Progenitor cell of endocrine pancreas (in vitro differentiated cells): ENCODE results near the gene SLC25A22. TPM values are rescaled to one million over a fixed set of nuclear protein-coding genes. Genes with fewer than 3 reads are reported as not detected.

Source experiments
- DNase-seq: peaks from one replicate; pipeline ENCODE4 v3.0.0; 2021; ENCODE audit warnings: low spot score; ENCODE audit not compliant: unreplicated experiment
- H3K27ac Mint-ChIP-seq: 2 replicates; pipeline ENCODE4 v1.8.0; 2021; ENCODE audit warnings: mild to moderate bottlenecking, moderate library complexity, mixed read lengths
- H3K27me3 Mint-ChIP-seq: 2 replicates; pipeline ENCODE4 v1.8.0; 2021; ENCODE audit warnings: mixed read lengths
- H3K36me3 Mint-ChIP-seq: 2 replicates; pipeline ENCODE4 v1.8.0; 2022; ENCODE audit warnings: mixed read lengths; ENCODE audit not compliant: insufficient read depth
- H3K4me1 Mint-ChIP-seq: 2 replicates; pipeline ENCODE4 v1.8.0; 2021; ENCODE audit warnings: low read depth, mixed read lengths
- H3K4me3 Mint-ChIP-seq: 2 replicates; pipeline ENCODE4 v1.8.0; 2021; ENCODE audit warnings: low read depth, mild to moderate bottlenecking, moderate library complexity, mixed read lengths
- H3K9me3 Mint-ChIP-seq: 2 replicates; pipeline ENCODE4 v1.8.0; 2021; ENCODE audit warnings: low read depth, mixed read lengths
- total RNA-seq: library from RNA; stranded (reverse); gene quantifications from 2 replicates; pipeline ENCODE4 v1.2.1, GENCODE V29; 2021
- TF ChIP-seq, protein P1 (sequence below): fragments of 200-600 bp; sonication (generic); IDR thresholded peaks from one replicate; pipeline ENCODE4 v1.5.0; 2021; ENCODE audit warnings: antibody characterized with exemption, mild to moderate bottlenecking; ENCODE audit not compliant: unreplicated experiment

Gene SLC25A22
- total RNA-seq, 1 donor from 2014 or later, result 40.5 TPM

DNA sequence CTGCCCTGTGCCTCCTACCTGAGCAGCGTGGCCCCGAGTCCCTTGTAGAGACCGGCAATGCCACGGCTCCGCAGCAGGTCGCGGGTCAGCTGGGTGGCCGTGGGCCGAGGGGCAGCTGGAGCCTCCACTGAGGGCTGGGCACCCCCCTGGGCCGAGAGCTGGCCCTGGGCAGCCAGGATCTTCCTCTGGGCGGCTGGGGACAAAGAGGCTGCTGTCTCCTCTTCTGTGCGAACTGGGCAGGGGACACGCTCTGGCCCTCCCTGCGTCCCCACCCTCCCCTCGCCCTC, 5.6 kb downstream of the SLC25A22 start:
- DNase-seq, result no peak
- TF ChIP-seq, protein P1, sequence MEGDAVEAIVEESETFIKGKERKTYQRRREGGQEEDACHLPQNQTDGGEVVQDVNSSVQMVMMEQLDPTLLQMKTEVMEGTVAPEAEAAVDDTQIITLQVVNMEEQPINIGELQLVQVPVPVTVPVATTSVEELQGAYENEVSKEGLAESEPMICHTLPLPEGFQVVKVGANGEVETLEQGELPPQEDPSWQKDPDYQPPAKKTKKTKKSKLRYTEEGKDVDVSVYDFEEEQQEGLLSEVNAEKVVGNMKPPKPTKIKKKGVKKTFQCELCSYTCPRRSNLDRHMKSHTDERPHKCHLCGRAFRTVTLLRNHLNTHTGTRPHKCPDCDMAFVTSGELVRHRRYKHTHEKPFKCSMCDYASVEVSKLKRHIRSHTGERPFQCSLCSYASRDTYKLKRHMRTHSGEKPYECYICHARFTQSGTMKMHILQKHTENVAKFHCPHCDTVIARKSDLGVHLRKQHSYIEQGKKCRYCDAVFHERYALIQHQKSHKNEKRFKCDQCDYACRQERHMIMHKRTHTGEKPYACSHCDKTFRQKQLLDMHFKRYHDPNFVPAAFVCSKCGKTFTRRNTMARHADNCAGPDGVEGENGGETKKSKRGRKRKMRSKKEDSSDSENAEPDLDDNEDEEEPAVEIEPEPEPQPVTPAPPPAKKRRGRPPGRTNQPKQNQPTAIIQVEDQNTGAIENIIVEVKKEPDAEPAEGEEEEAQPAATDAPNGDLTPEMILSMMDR, result no peak
- Mint-ChIP-seq H3K9me3 (no peaks in the 10 kb centered on the region), H3K4me1 (peaks cover 7% of the 10 kb centered on the region), H3K36me3 (no peaks in the 10 kb centered on the region), H3K27me3 (no peaks in the 10 kb centered on the region), H3K4me3 (no peak overlapping the region), H3K27ac (no peak overlapping the region)

DNA sequence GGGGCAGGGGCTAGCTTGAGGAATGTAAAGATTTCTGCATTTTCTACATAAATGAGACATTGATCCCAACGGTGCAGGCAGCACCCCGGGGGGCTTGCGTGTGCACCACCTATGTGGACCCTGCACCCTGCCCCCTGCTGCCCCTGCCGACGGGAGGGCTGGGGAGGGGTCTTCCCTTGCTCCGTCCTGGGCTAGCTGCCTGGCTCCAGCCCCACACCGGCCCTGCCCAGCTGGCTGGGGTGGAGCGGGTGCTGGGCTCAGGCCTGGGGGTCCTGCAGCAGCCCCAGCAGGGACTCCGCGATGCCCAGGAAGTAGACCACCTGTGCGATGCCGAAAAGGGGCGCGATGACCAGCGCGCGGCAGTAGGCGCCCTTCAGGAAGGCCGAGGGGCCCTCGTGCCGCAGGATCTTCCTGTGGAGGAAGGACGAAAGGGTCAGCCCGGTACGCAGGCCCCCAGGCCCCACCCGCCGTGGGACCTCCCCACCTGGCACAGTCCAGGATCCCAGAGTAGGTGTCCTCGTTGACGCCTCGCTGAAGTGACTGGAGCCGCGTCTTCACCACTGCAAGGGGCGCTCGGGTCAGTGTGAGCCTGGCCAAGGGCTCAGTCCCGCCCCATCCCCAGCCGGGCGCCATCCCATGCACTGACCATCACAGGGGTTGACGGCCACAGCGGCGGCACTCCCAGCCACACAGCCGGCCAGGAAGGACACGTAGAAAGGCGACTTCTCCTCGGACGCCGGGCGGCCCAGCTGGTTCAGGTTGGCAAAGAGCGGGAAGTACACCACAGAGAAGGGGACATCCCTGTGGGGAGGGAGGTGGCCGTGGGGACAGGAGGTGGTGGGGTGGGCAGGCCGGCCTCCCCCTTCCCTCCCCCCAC, 6.2 kb downstream of the SLC25A22 start:
- H3K4me3 Mint-ChIP-seq, result no peak overlapping the region
- H3K36me3 Mint-ChIP-seq, result no peaks in the 10 kb centered on the region
- TF ChIP-seq, protein P1, result no peak
- no peak for DNase-seq
- no peaks in the 10 kb centered on the region for H3K27me3 Mint-ChIP-seq
- H3K27ac Mint-ChIP-seq, result no peak overlapping the region
- H3K4me1 Mint-ChIP-seq, result peaks cover 5% of the 10 kb centered on the region
- no peaks in the 10 kb centered on the region for H3K9me3 Mint-ChIP-seq

DNA sequence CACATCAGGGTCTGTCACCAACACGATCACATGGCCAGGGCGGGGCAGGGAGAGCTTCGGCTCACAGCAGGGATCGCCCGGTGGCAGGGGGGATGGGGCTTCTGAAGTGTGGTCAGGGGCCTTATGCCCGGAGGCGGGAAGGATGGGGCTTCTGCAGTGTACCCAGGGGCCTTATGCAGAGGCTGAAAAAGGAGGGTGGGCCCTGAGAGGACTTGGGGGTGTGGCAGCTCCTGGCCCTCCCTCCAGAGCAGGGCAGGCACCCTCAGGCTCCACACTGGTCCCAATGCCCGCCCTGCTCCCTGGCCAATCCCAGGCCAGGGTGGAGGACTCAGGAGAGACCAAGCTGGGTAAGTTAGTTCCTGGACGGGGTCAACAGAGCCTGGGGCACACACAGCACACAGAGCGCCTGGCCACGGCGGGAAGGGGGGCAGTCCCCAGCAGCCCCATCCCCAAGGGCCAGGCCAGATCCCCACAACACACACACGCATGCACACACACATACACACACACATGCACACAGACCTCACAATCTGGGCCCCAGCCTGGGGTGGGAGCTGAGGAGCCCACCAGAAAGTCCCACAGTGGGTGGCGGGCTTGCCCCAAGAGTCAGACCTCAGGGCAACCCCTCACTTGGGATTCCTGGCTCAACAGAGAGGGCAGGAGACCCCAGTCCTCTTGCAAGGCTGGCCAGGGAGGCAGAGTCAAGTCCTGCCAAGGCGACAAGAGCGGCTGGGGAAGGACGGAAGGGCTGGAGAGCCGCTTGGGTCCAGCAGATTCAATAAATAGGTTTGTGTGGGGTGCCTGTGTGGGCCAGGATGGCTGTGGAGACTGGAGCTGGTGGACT, 7.1 kb downstream of the SLC25A22 start:
- no peak for DNase-seq
- TF ChIP-seq, protein P1, result no peak
- Mint-ChIP-seq H3K9me3 (no peaks in the 10 kb centered on the region), H3K36me3 (no peaks in the 10 kb centered on the region), H3K4me3 (no peak overlapping the region), H3K4me1 (peaks cover under 1% of the 10 kb centered on the region), H3K27ac (no peak overlapping the region), H3K27me3 (no peaks in the 10 kb centered on the region)

DNA sequence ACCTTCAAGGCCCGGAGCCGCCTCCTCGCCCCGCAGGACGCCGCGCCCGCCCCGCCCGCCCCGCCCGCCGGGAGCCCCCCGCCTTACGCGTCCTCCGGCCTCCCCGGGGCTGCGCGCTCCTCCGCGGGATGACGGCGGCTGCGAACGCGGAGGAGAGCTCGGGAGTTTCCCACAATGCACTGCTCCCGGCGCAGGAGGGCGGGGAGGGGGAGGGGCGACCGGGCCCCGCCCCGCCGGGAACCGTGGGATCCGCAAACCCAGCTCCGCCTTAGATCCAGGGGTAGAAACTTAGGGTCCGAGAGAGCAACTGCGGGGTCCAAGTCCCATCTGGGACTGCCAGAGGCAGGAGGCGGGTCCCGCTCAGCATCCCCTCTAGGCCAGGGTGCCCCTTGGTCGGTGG, 8.1 kb downstream of the SLC25A22 start, which contains the start of gene CEND1:
CEND1 (minus strand) TSS at position 148 of the 400 bp plus-strand sequence. CDS start 1,514 bp downstream, outside the sequence.
- H3K27me3 Mint-ChIP-seq, result no peaks in the 10 kb centered on the region
- H3K4me3 Mint-ChIP-seq, result no peak within 1 kb of the TSS
- H3K4me1 Mint-ChIP-seq, result no peaks in the 10 kb centered on the region

More for the DNA sequence above, 8.1 kb downstream of the SLC25A22 start, which contains the start of gene CEND1:
- H3K9me3 Mint-ChIP-seq, result no peaks in the 10 kb centered on the region
- TF ChIP-seq, protein P1, result no peak
- H3K27ac Mint-ChIP-seq, result no peak within 1 kb of the TSS
- no peak for DNase-seq
- H3K36me3 Mint-ChIP-seq, result no peaks in the 10 kb centered on the region
